Smooth muscle cell (in vitro differentiated cells): ENCODE data around the gene PPARGC1A. TPM values are rescaled to one million over a fixed set of nuclear protein-coding genes. Genes with fewer than 3 reads are reported as not detected.

Experiments used
- DNase-seq: peaks from one replicate; lab custom pipeline; 2025; ENCODE audit not compliant: unreplicated experiment; lab: John Stamatoyannopoulos, UW
- H2AFZ ChIP-seq: fragments of 200-600 bp; sonication (generic); 2 replicates; pipeline ENCODE4 v1.6.0; 2016; ENCODE audit warnings: antibody characterized with exemption, low read depth, mild to moderate bottlenecking
- H3F3A ChIP-seq: fragments of 200-600 bp; sonication (generic); 2 replicates; pipeline ENCODE4 v1.6.0; 2017; ENCODE audit warnings: antibody characterized with exemption, low read depth
- H3K27ac ChIP-seq: fragments of 200-600 bp; sonication (generic); 2 replicates; pipeline ENCODE4 v1.5.1; 2016; ENCODE audit warnings: low read depth, mild to moderate bottlenecking
- H3K27me3 ChIP-seq: fragments of 200-600 bp; sonication (generic); 2 replicates; pipeline ENCODE4 v1.6.1; 2016; ENCODE audit warnings: low read depth, mild to moderate bottlenecking
- H3K36me3 ChIP-seq: fragments of 200-600 bp; sonication (generic); 2 replicates; pipeline ENCODE4 v1.5.1; 2016; ENCODE audit warnings: low read depth
- H3K4me1 ChIP-seq: fragments of 200-600 bp; sonication (generic); 2 replicates; pipeline ENCODE4 v1.5.1; 2016; ENCODE audit warnings: low read depth
- H3K4me2 ChIP-seq: fragments of 200-600 bp; sonication (generic); 2 replicates; pipeline ENCODE4 v1.6.0; 2016; ENCODE audit warnings: mild to moderate bottlenecking
- H3K4me3 ChIP-seq: fragments of 200-600 bp; sonication (generic); 2 replicates; pipeline ENCODE4 v1.5.1; 2016; ENCODE audit warnings: mild to moderate bottlenecking
- H3K79me2 ChIP-seq: fragments of 200-600 bp; sonication (generic); 2 replicates; pipeline ENCODE4 v1.6.0; 2016; ENCODE audit warnings: low read depth, mild to moderate bottlenecking
- H3K9ac ChIP-seq: fragments of 200-600 bp; sonication (generic); 2 replicates; pipeline ENCODE4 v1.6.0; 2016; ENCODE audit warnings: low read depth
- H3K9me3 ChIP-seq: fragments of 200-600 bp; sonication (generic); replicated peaks from 2 replicates; pipeline ENCODE4 v1.5.1; 2016; ENCODE audit warnings: low read depth
- H4K20me1 ChIP-seq: fragments of 200-600 bp; sonication (generic); 2 replicates; pipeline ENCODE4 v1.6.0; 2016; ENCODE audit warnings: low read depth
- CTCF ChIP-seq: fragments of 200-600 bp; sonication (generic); IDR thresholded peaks from 2 replicates; pipeline ENCODE4 v1.5.1; 2017; ENCODE audit warnings: borderline replicate concordance, mild to moderate bottlenecking, antibody characterized with exemption; ENCODE audit not compliant: insufficient read depth, poor library complexity, severe bottlenecking
- WGBS: methylation state at CpG from one replicate; pipeline ENCODE4 v1.1.7; 2016; ENCODE audit warnings: low lambda C conversion rate; 5-methylcytosine and 5-hydroxymethylcytosine counted together
- polyA plus RNA-seq: library from polyadenylated mRNA; unstranded; fragments of >200 nt; fragmentation: Nextera tagmentation; extraction: Ambion mirVana; gene quantifications from 2 replicates; pipeline ENCODE4 v1.2.1, GENCODE V29; 2016
- total RNA-seq: library from RNA; depleted of rRNA; stranded (reverse); fragments of >200 nt; gene quantifications from 2 replicates; pipeline ENCODE4 v1.2.3, GENCODE V29; 2014

Gene PPARGC1A
- total and polyA plus RNA-seq, 2 experiments from 2014 or later: 0.25 to 2.8 TPM

DNA sequence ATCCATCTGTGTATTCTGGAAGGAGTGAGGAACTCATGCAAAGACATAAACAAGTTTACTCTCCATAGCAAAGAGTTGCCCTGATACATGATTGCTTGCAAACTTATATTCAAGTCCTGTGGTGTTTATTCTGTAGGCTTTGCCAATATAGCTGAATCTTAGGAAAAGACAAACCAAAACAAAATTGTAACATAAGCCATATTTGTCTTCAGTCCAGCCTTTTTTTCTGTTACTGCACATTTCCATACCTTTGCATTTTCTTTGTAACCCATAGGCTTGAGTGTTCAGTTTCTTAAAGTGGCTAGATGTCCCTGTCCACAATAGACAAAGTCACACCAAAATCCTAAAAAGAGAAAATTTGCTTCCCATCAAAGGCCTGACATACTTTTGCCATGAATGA, 120.4 kb downstream of the PPARGC1A start:
- Histone ChIP-seq H4K20me1 (no peaks in the 10 kb centered on the region), H3K36me3 (no peaks in the 10 kb centered on the region), H3K4me2 (no peak overlapping the region), H3K4me3 (no peak overlapping the region), H3K79me2 (no peaks in the 10 kb centered on the region), H3K9ac (no peak overlapping the region), H3K9me3 (no peaks in the 10 kb centered on the region), H3K27me3 (no peaks in the 10 kb centered on the region), H3F3A (no peaks in the 10 kb centered on the region), H3K27ac (no peak overlapping the region), H2AFZ (no peak overlapping the region), H3K4me1 (no peaks in the 10 kb centered on the region)
- no peak for DNase-seq
- no peak for TF ChIP-seq CTCF

GRCh38 chr4:23768541-23768940, 121.3 kb downstream of the PPARGC1A start:
- Histone ChIP-seq H4K20me1 (no peaks in the 10 kb centered on the region), H3K79me2 (no peaks in the 10 kb centered on the region), H3F3A (no peaks in the 10 kb centered on the region), H3K9me3 (no peaks in the 10 kb centered on the region), H3K4me3 (no peak overlapping the region), H3K9ac (no peak overlapping the region), H3K4me2 (no peak overlapping the region), H3K36me3 (no peaks in the 10 kb centered on the region), H2AFZ (no peak overlapping the region), H3K4me1 (no peaks in the 10 kb centered on the region), H3K27ac (no peak overlapping the region), H3K27me3 (no peaks in the 10 kb centered on the region)
- no peak for DNase-seq
- 86% methylated on average over 1 of the region's 1 CpG for WGBS
- no peak for TF ChIP-seq CTCF

- Histone ChIP-seq H3K27ac (no peak overlapping the region), H3K9me3 (no peaks in the 10 kb centered on the region), H2AFZ (no peak overlapping the region), H3K79me2 (no peaks in the 10 kb centered on the region), H3K9ac (no peak overlapping the region), H3K4me2 (no peak overlapping the region), H3K27me3 (no peaks in the 10 kb centered on the region), H3K4me3 (no peak overlapping the region), H3K36me3 (no peaks in the 10 kb centered on the region), H3K4me1 (no peaks in the 10 kb centered on the region), H3F3A (no peaks in the 10 kb centered on the region), H4K20me1 (no peaks in the 10 kb centered on the region)
- WGBS: 100% methylated on average over 2 of the region's 2 CpGs
- DNase-seq: no peak
- TF ChIP-seq CTCF: no peak
These were observed 123.5 kb downstream of the PPARGC1A start for GRCh38 chr4:23766344-23766743.

- WGBS: 94% methylated on average over 3 of the region's 3 CpGs
- Histone ChIP-seq H4K20me1 (no peaks in the 10 kb centered on the region), H3K27ac (no peak overlapping the region), H3K9ac (no peak overlapping the region), H3K36me3 (no peaks in the 10 kb centered on the region), H2AFZ (no peak overlapping the region), H3K9me3 (no peaks in the 10 kb centered on the region), H3K4me3 (no peak overlapping the region), H3K79me2 (no peaks in the 10 kb centered on the region), H3F3A (no peaks in the 10 kb centered on the region), H3K27me3 (no peaks in the 10 kb centered on the region), H3K4me1 (no peaks in the 10 kb centered on the region), H3K4me2 (no peak overlapping the region)
- TF ChIP-seq CTCF: no peak
- no peak for DNase-seq
These were observed 126.3 kb downstream of the PPARGC1A start for GRCh38 chr4:23763559-23763958.
